GM21360 (cell line): ENCODE data around the gene TANC2.

Source experiments
- ATAC-seq: cut with Tn5 transposase; IDR thresholded peaks from one replicate; pipeline ENCODE4 v1.9.1; 2021; ENCODE audit warnings: mild to moderate bottlenecking, moderate library complexity; ENCODE audit not compliant: unreplicated experiment

Gene TANC2

DNA sequence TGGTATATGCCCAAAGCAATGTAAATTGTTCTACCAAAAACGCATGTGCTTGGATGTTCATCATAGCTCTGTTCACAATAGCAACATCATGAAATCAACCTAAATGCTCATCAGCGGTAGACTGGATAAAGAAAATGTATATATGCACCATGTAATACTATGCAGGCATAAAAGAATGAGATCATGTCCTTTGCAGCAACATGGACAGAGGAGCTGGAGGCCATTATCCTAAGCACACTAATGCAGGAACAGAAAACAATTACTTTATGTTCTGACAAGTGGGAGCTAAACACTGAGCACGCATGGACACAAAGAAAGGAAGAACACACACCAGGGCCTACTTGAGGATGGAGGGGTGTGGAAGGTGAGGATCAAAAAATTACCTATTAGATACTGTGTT, 33.7 kb downstream of the TANC2 start:
- no peak for ATAC-seq

DNA sequence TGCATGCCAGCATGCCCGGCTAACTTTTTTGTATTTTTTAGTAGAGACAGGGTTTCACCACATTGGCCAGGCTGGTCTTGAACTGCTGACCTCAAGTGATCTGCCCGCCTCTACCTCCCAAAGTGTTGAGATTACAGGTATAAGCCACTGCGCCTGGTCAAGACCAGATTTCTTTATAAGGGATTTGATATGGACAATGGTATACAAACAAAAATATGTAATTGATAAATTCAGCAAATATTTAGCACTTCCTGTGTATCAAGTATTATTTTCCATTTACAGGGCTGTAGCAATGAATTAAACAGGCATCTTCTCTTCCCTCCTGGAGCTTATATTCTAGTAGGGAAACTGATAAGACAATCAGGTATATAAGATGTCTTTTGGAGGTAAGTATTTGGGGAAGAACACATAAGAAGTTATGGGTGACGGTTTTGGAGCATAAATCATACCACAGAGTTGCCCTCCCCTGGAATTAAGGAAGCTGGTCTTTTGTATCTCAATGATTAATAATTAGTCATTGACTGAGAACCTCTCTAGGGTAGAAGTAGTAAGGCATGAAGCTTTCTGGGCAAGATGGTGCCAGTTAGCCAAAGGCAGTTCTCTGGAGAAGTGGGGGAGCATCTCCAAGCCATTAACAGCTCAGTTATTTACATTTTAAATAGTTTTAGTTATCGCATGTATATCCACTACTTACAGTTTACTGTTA, 35.8 kb downstream of the TANC2 start:
- no peak for ATAC-seq

DNA sequence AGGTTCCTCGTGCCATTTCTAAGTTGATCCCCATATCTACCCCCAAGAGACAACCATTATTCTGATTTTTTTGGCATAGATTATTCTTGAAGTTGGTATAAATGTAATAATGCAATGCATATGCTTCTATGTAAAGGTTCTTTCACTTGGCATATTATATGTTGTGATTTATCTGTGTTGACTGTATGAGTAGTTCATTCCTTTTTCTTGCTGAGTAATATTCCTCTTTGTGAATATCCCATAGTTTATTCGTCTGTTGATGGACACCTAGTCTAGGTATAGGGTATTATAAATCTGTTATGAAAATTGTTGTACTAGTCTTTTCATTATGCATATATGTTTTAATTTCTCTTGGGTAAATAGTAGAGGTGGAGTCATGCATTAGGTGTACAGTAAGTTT, 36.6 kb downstream of the TANC2 start:
- ATAC-seq, result no peak

DNA sequence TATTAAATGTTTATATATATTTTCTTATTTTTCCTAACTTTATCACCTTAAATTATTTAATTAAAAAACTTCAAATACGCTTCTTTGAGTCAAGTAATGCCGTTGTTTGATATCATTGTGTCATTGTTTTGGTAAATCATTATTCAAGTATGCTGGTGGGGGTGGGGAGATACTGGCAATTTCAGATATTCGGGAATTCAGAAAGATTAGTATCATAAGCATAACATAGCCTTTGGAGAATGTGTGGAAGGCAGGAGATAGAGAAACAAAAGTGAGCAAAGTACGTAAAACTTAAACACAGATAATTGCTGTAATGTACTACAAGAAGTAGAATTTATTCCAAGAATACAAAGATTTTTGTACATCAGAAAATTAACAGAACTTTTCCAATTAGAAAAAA, 49.8 kb downstream of the TANC2 start:
- no peak for ATAC-seq
